Activated naive CD4-positive, alpha-beta T cell treated with Interleukin-2 at 50 U/mL for 16 hours (primary cell): ENCODE data around the gene BAIAP2.
A peak's percentile ranks its signal among the peaks of the same experiment; 100 is the strongest.

Experiments used
- DNase-seq: peaks from one replicate; pipeline ENCODE4 v3.0.0-alpha.2; 2020

BAIAP2 gene

GRCh38 chr17:81037798-81038733 lies 3.1 kb downstream of the BAIAP2 start:
- no peak for DNase-seq

- no peak for DNase-seq
Observed at GRCh38 chr17:81039096-81039495, 4.1 kb downstream of the BAIAP2 start.

GRCh38 chr17:81039854-81040758 lies 5.2 kb downstream of the BAIAP2 start:
- no peak for DNase-seq

DNA sequence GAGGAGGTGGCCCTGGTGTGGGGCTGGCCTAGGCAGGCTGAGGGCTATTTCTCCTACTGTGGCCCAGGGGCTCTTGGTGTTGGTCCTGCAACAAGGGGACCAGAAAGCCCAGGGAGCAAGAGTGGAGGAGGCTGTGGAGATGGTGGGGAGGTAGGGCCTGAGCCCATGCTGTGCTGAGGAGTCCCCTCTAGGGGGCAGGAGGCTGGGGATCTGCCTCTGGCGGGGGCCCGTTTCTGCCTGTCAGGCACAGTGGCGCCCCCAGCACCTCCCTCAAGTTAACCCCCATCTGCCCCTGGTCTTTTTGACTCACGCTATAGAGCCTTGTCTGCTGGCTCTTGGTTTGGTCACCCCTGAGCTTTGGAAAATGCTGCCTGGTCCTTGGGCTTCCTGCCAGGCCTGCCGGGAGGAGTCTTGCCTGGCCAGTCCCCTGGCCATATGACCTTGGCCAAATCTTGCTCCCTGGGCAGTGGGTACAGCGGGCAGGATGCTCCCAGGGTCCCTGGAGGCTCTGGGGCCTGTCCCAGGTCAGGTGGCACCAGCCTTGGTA lies 5.9 kb downstream of the BAIAP2 start:
- DNase-seq: peak; percentile 16

GRCh38 chr17:81042606-81043005 lies 7.7 kb downstream of the BAIAP2 start:
- no peak for DNase-seq

DNA sequence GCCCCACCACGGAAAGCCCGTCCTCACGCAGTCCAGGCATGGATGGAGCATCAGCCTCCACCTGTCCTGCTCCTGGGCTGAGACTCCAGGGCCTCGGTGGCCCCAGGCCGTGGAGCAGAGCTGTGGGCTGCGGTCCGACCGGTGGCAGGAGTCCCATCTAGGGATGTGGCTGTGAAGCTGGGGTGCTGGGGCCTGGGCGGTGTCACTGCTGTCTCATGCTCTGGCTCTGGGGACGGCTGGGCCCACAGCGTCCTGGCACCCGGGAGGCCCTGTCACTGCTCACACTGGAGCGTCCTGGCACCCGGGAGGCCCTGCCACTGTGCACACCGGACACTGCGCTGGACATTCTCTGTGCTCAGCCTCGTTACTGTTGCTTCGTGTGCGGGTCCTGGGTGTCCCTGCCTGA lies 8.4 kb downstream of the BAIAP2 start:
- no peak for DNase-seq

GRCh38 chr17:81043725-81044427 lies 8.9 kb downstream of the BAIAP2 start:
- no peak for DNase-seq

GRCh38 chr17:81044428-81044763 lies 9.4 kb downstream of the BAIAP2 start:
- DNase-seq: no peak

- no peak for DNase-seq
Observed at GRCh38 chr17:81044764-81045589, 10.0 kb downstream of the BAIAP2 start.

DNA sequence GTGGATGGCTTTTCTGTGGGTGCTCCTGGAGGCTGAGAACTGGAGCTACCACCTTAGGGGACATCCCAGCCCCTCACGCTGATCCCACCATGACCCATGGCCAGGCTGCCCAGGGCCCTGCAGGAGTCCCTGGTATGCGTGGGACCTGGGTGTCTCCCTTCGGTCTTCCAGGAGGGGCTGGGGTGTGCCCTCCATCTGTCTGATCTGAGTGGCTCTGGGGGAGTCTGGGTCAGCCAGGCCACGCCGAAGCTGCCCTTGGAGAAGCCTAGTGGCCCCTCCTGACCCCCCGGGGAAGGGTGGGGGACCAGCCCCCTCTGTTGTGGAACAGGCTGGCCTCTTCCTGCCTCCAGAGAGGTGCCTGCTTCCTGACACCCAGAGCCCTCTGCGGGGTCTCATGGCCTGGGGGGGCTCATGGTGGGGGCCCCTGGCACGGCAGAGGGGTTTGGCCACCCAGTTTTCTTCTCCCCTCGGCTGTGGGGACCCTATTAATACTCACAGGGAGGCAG lies 10.7 kb downstream of the BAIAP2 start:
- no peak for DNase-seq

DNA sequence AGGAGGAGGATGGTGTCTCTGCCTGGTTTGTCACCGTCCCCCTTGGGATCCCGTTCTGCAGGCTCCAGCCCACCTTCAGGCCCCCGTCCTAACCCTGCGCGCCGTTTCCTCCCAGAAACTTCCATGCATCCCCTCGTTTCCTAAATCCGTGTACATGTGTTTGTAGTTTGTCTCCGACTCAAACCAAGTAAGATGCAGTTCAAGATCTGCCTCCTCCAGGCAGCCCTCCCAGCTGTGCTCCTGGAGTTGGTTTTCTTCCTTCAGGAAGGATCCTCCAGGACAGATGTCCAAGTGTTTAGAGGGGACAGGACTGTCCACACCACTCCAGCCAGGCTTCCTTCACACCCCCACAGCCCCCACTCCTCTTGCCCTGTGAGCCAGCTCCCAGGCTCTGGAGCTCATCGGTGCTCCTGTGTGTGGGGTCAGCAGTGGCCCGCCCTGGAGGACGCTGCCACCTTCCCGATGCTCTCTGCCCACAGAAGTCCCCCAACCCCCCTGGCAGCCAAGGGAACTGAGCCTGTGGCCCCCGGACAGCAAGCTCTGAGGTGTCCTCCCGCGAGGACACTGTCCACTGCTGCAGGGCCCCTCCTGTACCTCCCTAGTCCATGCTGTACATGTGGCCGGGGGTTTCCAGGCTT lies 11.3 kb downstream of the BAIAP2 start:
- DNase-seq: no peak

DNA sequence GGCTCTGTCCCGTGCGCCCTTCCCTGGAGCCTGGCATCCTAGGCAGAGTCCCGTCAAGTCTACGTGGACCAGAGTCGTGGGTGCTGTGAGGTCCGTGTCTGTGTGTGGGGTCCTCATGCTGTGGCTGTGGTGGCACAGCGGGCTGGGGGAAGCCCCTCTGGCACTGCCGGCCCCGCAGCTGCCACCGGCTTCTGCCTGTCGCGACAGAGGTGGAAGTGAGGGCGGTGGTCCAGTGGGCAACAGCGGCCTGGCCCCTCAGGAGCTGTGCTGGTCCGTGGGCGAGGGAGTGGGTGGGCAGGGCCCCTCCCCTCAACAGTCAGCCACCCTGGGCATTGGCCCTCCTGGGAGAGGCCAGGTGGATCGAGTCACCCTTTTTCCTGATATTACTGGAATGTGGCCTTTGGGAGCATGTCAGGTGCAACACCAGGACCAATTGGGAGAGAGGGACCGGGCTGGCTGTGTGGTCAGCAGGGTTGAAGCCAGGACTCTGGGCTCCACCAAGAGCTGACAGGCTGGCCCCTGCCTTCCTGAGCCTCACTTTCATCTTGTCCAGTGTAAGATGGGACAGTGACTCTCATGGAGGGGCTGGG lies 11.9 kb downstream of the BAIAP2 start:
- no peak for DNase-seq

GRCh38 chr17:81048827-81049371 lies 13.9 kb downstream of the BAIAP2 start:
- DNase-seq: no peak

- DNase-seq: no peak
Observed at GRCh38 chr17:81049372-81049911, 14.5 kb downstream of the BAIAP2 start.

DNA sequence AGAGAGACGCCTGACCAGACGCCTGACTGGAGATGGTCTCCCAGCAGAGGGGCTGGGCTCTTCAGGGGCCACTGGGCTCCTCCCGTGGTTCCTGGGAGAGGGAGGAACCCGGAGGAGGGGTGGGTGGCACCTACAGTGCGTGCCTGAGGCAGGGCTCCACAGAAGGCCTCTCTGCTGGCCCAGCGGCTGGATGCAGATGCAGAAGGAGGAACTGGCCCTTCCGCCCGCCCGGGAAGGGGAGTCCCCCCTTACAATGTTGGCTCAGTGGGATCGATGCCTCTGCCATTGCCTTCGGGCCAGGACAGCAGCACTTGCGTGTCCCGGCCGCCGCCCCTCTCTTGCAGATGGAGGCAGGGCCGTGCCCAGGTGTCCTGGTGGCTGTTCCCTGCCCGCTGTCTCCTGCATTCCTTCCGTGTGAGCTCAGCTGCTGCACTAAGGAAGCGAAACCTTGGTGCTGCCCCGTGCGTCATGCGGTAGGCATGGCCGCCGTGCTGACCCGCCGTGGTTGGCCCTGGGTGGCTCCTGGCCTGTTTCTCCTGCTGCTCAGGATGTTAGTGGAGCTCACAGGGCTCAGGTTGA lies 15.1 kb downstream of the BAIAP2 start:
- no peak for DNase-seq

- DNase-seq: no peak
Observed at GRCh38 chr17:81050645-81051625, 16.0 kb downstream of the BAIAP2 start.

DNA sequence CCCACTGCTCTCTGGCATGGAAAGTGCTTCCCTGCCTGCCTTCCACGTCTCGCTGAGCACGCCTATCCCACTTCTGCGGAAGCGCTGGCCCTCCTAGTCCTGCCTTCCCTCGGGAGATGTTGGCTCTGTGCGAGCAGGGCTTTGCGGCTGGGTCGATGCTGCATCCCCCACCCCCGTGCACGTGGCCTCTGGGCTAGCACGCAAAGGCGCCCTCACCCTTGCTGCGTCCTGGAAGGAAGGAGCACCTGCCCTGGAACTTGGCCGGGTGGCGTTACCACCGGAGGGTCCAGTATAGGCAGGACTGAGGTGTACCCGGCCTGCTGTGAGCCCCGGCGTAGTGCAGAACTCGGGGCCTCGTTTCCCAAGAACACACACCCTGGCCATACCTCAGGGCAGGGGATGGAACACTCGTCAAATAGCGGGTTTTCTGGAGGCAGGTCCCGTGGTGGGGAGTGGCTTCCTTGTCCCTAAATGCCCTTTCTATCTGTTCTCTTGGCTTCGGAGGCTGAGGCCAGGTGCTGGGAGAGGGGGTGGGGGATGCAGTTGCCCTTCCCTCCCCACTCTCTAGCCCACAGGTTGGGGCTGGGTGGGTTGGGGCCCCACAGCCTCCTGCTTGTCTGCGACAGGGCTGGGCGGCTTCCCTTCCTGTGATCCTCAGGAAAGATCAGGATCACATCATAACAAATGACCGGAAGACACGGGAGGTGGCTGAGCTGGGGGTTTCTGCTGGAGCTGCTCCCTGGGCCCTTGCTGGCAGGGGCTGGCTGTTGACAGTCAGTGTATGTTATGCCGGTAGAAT lies 17.4 kb downstream of the BAIAP2 start:
- no peak for DNase-seq
